ENCODE results near the gene BCL7A.

The BCL7A gene

GRCh38 chr12:122061253-122061652, 39.6 kb downstream of the BCL7A start:
- Histone ChIP-seq H3K27ac (ENCODE audit: low read length) (no peak overlapping the region), H3K36me3 (ENCODE audit: control insufficient read depth, low read depth, low read length) (peaks cover 19% of the 10 kb centered on the region), H3K9me3 (ENCODE audit: control insufficient read depth, low read depth, low read length) (no peaks in the 10 kb centered on the region), H3K4me1 (ENCODE audit: control insufficient read depth, low read depth, low read length) (peaks cover 22% of the 10 kb centered on the region), H3K9ac (ENCODE audit: low read length) (no peak overlapping the region), H3K4me3 (ENCODE audit: low read length) (no peak overlapping the region), H3K27me3 (ENCODE audit: control insufficient read depth, insufficient read depth, low read length) (no peaks in the 10 kb centered on the region)

- no peak overlapping the region for H3K27ac ChIP-seq (ENCODE audit: low read length)
- H3K4me1 ChIP-seq (ENCODE audit: control insufficient read depth, low read depth, low read length), result peaks cover 22% of the 10 kb centered on the region
- peaks cover 12% of the 10 kb centered on the region for H3K36me3 ChIP-seq (ENCODE audit: control insufficient read depth, low read depth, low read length)
- no peaks in the 10 kb centered on the region for H3K9me3 ChIP-seq (ENCODE audit: control insufficient read depth, low read depth, low read length)
- no peaks in the 10 kb centered on the region for H3K27me3 ChIP-seq (ENCODE audit: control insufficient read depth, insufficient read depth, low read length)
- peak overlapping the region; percentile 17 for H3K9ac ChIP-seq (ENCODE audit: low read length)
- H3K4me3 ChIP-seq (ENCODE audit: low read length), result no peak overlapping the region
Measured at GRCh38 chr12:122062832-122063693, 41.4 kb downstream of the BCL7A start.

DNA sequence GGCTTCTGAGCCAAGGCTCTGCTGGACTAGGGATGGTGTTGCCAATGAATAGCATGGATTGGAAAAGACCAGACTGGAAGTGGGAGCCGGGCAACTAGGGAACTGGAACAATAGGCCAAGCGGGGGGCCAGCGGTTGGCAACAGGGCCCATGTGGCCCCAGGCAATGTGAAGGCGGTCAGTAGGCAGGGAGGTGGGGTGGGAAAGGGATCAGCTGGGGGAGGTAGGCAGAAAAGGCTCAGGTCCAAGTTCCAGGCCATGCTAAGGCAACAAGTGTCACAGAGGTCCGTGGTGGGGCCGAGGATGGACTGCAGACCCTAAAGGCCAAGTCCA, 42.0 kb downstream of the BCL7A start:
- no peak overlapping the region for H3K9ac ChIP-seq (ENCODE audit: low read length)

DNA sequence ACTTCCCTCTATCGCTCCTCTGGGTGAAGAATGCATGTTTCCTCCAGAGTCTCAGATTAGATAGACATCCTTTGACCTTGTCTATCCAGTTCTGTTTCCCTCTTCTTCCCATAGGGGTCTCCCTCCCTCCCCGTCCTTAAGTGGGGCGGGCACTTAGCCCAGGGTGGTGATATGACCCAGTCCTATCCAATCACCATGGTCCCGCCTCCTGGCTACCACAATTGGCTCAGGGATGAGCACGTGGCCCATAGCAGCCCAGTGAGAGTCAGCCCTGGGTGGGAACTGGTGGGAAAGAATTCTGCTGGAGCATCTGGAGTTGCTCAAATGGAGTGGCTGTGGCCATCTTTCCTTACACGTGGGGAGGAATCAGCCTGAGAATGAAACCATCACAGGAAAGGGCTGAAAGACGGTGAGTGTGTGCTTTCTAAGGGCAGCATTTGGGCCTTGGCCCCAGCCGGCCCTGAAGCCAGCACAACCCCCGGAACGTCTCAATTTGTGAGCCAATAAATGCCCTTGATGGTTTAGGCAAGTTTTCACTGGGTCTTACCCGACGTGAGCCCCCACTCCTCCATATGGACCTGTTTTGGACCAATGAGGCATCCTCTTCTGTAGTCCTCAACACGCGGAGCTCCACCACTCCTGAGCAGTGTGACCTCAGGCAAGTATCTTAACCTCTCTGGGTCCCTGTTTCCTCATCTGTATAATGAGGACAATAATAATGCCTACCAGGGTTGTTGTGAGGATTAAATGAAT, 42.5 kb downstream of the BCL7A start:
- no peaks in the 10 kb centered on the region for H3K9me3 ChIP-seq (ENCODE audit: control insufficient read depth, low read depth, low read length)
- no peaks in the 10 kb centered on the region for H3K27me3 ChIP-seq (ENCODE audit: control insufficient read depth, insufficient read depth, low read length)
- peak overlapping the region; percentile 59 for H3K4me3 ChIP-seq (ENCODE audit: low read length)
- H3K27ac ChIP-seq (ENCODE audit: low read length), result peak overlapping the region; percentile 65
- H3K9ac ChIP-seq (ENCODE audit: low read length), result peak overlapping the region; percentile 77
- H3K36me3 ChIP-seq (ENCODE audit: control insufficient read depth, low read depth, low read length), result peaks cover 12% of the 10 kb centered on the region
- peaks cover 22% of the 10 kb centered on the region for H3K4me1 ChIP-seq (ENCODE audit: control insufficient read depth, low read depth, low read length)

More for the DNA sequence above, 42.0 kb downstream of the BCL7A start:
- Histone ChIP-seq H3K27me3 (ENCODE audit: control insufficient read depth, insufficient read depth, low read length) (no peaks in the 10 kb centered on the region), H3K27ac (ENCODE audit: low read length) (no peak overlapping the region), H3K4me3 (ENCODE audit: low read length) (no peak overlapping the region), H3K36me3 (ENCODE audit: control insufficient read depth, low read depth, low read length) (peaks cover 17% of the 10 kb centered on the region), H3K4me1 (ENCODE audit: control insufficient read depth, low read depth, low read length) (peaks cover 22% of the 10 kb centered on the region), H3K9me3 (ENCODE audit: control insufficient read depth, low read depth, low read length) (no peaks in the 10 kb centered on the region)

DNA sequence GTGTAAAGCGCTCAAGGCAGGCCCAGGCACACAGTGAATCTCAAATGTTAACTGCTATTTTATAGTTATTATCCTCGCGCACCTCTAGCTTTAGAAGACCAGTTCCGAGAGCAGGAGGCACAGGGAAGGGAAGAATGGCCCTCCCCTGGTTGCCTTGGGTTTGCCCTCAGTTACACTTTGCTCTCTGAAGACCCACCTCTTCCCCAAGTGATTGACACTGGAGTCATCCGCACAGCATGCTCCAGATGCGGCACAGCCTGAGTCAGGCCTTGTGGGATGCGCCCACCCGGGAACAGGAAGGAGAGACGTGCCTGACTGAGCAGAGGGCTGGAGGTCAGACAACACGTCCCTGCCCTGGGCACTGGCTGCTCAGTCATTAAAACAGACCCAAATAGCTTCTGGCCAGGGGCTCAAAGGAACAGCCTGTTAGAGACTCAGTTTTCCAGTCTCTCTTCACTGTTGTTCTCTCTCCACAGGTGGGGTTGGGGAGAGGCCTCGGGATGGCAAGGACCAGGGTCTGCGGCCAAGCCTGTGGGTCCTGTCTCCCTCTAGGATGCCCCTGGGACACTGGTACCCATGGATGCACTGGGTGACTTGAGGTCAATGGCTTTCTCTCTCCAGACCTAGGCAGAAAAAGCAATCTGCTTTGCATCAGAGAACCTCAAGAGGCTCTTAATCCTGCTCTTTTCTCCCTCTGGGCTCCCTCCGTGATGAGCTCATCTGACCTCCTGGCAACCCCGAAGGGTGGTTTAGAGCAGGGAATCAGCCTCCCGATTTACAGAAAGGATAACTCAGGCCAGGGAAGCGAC, 43.3 kb downstream of the BCL7A start:
- H3K9me3 ChIP-seq (ENCODE audit: control insufficient read depth, low read depth, low read length), result no peaks in the 10 kb centered on the region
- peaks cover 22% of the 10 kb centered on the region for H3K4me1 ChIP-seq (ENCODE audit: control insufficient read depth, low read depth, low read length)
- no peaks in the 10 kb centered on the region for H3K27me3 ChIP-seq (ENCODE audit: control insufficient read depth, insufficient read depth, low read length)
- H3K9ac ChIP-seq (ENCODE audit: low read length), result peak overlapping the region; percentile 77
- H3K4me3 ChIP-seq (ENCODE audit: low read length), result peak overlapping the region; percentile 59
- H3K36me3 ChIP-seq (ENCODE audit: control insufficient read depth, low read depth, low read length), result peaks cover 5% of the 10 kb centered on the region
- H3K27ac ChIP-seq (ENCODE audit: low read length), result peak overlapping the region; percentile 65

DNA sequence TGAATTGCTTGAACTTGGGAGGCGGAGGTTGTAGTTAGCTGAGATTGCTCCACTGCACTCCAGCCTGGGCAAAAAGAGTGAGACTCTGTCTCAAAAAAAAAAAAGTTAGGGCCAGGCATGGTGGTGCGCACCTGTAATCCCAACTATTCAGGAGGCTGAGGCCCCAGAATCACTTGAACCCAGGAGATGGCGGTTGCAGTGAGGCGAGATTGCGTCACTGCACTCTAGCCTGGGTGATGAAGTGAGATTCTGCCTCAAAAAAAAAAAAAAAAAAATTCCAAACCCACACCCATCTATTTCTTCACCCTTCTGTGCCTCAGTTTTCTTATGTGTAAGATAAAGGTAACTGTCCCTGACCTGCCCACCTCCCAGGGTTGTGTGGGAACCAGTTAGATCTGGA, 45.9 kb downstream of the BCL7A start:
- Histone ChIP-seq H3K9ac (ENCODE audit: low read length) (no peak overlapping the region), H3K4me1 (ENCODE audit: control insufficient read depth, low read depth, low read length) (peaks cover 22% of the 10 kb centered on the region), H3K27ac (ENCODE audit: low read length) (no peak overlapping the region)

DNA sequence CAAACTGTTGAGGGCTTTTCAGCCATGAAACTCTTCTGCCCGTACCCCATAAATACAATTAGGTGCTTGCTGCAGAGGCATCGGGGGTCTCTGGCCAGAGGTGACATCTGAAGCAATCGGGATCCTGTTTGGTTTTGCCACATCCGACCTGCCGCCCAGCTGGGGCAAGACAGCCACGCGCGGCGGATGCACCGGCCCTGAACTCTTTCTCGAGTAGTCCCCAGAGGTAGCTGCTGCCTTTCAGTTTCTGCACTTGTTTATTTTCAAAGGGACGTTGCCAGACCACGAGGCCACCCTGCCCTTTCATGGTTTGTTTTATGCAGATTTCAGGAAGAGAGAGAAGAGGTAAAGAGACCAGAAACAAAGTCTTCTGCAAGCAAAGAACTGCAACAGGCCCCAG, 46.3 kb downstream of the BCL7A start:
- H3K36me3 ChIP-seq (ENCODE audit: control insufficient read depth, low read depth, low read length), result peaks cover 5% of the 10 kb centered on the region
- no peak overlapping the region for H3K9ac ChIP-seq (ENCODE audit: low read length)
- no peaks in the 10 kb centered on the region for H3K27me3 ChIP-seq (ENCODE audit: control insufficient read depth, insufficient read depth, low read length)
- no peak overlapping the region for H3K27ac ChIP-seq (ENCODE audit: low read length)
- no peak overlapping the region for H3K4me3 ChIP-seq (ENCODE audit: low read length)
- H3K4me1 ChIP-seq (ENCODE audit: control insufficient read depth, low read depth, low read length), result peaks cover 21% of the 10 kb centered on the region
- no peaks in the 10 kb centered on the region for H3K9me3 ChIP-seq (ENCODE audit: control insufficient read depth, low read depth, low read length)

More for the DNA sequence above, 45.9 kb downstream of the BCL7A start:
- no peaks in the 10 kb centered on the region for H3K27me3 ChIP-seq (ENCODE audit: control insufficient read depth, insufficient read depth, low read length)
- no peaks in the 10 kb centered on the region for H3K9me3 ChIP-seq (ENCODE audit: control insufficient read depth, low read depth, low read length)
- H3K36me3 ChIP-seq (ENCODE audit: control insufficient read depth, low read depth, low read length), result peaks cover 5% of the 10 kb centered on the region
- no peak overlapping the region for H3K4me3 ChIP-seq (ENCODE audit: low read length)

DNA sequence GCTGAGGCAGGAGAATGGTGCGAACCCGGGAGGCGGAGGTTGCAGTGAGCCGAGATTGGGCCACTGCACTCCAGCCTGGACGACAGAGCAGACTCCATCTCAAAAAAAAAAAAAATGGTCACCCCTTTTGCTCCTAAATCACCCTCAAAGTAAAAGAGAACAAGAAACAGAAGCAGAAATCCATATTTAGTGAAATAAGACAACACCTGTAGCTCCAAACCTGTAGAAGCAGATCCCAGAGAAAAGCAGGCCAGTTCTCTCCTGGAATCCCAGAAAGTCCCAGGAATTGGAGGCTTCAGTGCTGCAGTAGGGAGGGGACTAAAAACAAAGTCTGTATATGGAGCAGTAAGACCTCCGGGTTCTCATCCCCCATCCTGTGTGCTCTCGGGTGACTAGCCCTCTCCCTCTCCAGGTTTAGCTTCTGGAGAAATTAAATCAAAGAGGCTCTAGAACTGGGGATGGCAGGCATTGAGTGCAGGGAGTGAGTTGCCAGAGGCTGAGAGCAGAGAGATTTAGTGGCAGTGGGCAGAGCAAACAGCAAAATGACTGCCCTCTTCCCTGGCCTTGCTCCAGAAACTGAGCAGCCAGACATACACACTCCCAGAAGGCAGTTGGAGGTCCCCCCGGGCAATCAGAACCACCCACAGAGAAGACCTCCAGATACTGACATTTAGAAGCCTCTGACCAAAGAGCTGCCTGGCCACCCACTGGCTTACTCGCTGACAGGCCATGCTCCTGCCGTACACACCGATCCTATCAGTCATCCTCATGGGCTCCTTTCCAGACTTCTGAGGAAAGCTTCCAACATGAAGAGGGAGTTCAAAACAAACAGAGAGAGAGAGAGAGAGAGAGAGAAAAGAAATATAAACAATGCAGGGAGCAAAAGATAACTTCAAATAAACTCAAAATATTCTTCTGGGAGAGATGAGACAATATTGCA, 50.6 kb downstream of the BCL7A start:
- H3K27me3 ChIP-seq (ENCODE audit: control insufficient read depth, insufficient read depth, low read length), result peaks cover 1% of the 10 kb centered on the region
- no peak overlapping the region for H3K4me3 ChIP-seq (ENCODE audit: low read length)
- no peak overlapping the region for H3K27ac ChIP-seq (ENCODE audit: low read length)
- H3K36me3 ChIP-seq (ENCODE audit: control insufficient read depth, low read depth, low read length), result peaks cover 5% of the 10 kb centered on the region
- no peaks in the 10 kb centered on the region for H3K9me3 ChIP-seq (ENCODE audit: control insufficient read depth, low read depth, low read length)
- H3K4me1 ChIP-seq (ENCODE audit: control insufficient read depth, low read depth, low read length), result no peaks in the 10 kb centered on the region
- H3K9ac ChIP-seq (ENCODE audit: low read length), result no peak overlapping the region

DNA sequence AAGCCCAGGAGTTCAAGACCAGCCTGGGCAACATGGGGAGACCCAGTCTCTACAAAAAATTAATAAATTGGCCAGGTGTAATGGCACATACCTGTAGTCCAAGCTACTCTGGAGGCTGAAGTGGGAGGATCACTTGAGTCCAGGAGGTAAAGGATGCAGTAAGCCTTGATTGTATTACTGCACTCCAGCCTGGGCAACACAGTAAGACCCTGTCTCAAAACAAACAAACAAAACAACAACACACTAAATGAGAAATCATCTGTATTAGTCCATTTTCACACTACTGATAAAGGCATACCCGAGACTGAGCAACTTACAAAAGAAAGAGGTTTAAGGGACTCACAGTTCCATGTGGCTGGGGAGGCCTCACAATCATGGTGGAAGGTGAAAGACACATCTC, 52.1 kb downstream of the BCL7A start:
- Histone ChIP-seq H3K4me1 (ENCODE audit: control insufficient read depth, low read depth, low read length) (no peaks in the 10 kb centered on the region), H3K9ac (ENCODE audit: low read length) (no peak overlapping the region), H3K9me3 (ENCODE audit: control insufficient read depth, low read depth, low read length) (no peaks in the 10 kb centered on the region), H3K27ac (ENCODE audit: low read length) (no peak overlapping the region), H3K36me3 (ENCODE audit: control insufficient read depth, low read depth, low read length) (no peaks in the 10 kb centered on the region), H3K4me3 (ENCODE audit: low read length) (no peak overlapping the region), H3K27me3 (ENCODE audit: control insufficient read depth, insufficient read depth, low read length) (peaks cover 8% of the 10 kb centered on the region)

- Histone ChIP-seq H3K4me3 (ENCODE audit: low read length) (no peak overlapping the region), H3K27me3 (ENCODE audit: control insufficient read depth, insufficient read depth, low read length) (peaks cover 23% of the 10 kb centered on the region), H3K9ac (ENCODE audit: low read length) (no peak overlapping the region), H3K9me3 (ENCODE audit: control insufficient read depth, low read depth, low read length) (no peaks in the 10 kb centered on the region), H3K36me3 (ENCODE audit: control insufficient read depth, low read depth, low read length) (no peaks in the 10 kb centered on the region), H3K27ac (ENCODE audit: low read length) (no peak overlapping the region), H3K4me1 (ENCODE audit: control insufficient read depth, low read depth, low read length) (peaks cover 11% of the 10 kb centered on the region)
Measured at GRCh38 chr12:122076743-122077495, 55.2 kb downstream of the BCL7A start.
